ENCODE results near the gene NIPAL4. TPM values are rescaled to one million over a fixed set of nuclear protein-coding genes. Genes with fewer than 3 reads are reported as not detected.

Gene NIPAL4
- total and polyA plus RNA-seq, 2 donors (not counting 3 experiments of a cell fraction or from before 2014, with no cell fraction given), result not detected

GRCh38 chr5:157520911-157521703 lies 61.1 kb downstream of the NIPAL4 start:
- Histone ChIP-seq H3K79me2 (ENCODE audit: control insufficient read depth, insufficient read depth, low read length) (no peaks in the 10 kb centered on the region), H3K4me3 (replicated peaks in 1 of 3; ENCODE audit: insufficient read depth in 1 of 3, low read depth in 1 of 3, low read length in 3 of 3) (no peak overlapping the region), H3K36me3 (ENCODE audit: control insufficient read depth in 2 of 2, extremely low read depth in 1 of 2, insufficient read depth in 2 of 2, low read length in 2 of 2) (peaks cover 0 to 2% of the 10 kb centered on the region in 2 experiments), H3K27ac (ENCODE audit: insufficient read depth, low read depth, low read length) (no peak overlapping the region), H3K9me3 (replicated peaks; ENCODE audit: control insufficient read depth, insufficient read depth, low read length) (no peaks in the 10 kb centered on the region), H2AFZ (ENCODE audit: low read depth, low read length) (no peak overlapping the region), H3K9ac (replicated peaks; ENCODE audit: extremely low read depth, insufficient read depth, low read length) (no peak overlapping the region), H4K20me1 (replicated peaks; ENCODE audit: control insufficient read depth, extremely low read depth, insufficient read depth, low read length) (no peaks in the 10 kb centered on the region), H3K4me1 (ENCODE audit: control insufficient read depth, extremely low read depth, insufficient read depth, low read length) (peaks cover 6% of the 10 kb centered on the region), H3K9me1 (replicated peaks; ENCODE audit: control insufficient read depth, extremely low read depth, insufficient read depth, low read length) (no peaks in the 10 kb centered on the region), H3K27me3 (ENCODE audit: control insufficient read depth in 2 of 2, insufficient read depth in 2 of 2, low read length in 2 of 2) (no peaks in the 10 kb centered on the region), H3K4me2 (ENCODE audit: insufficient read depth, low read length) (no peak overlapping the region)
- CTCF ChIA-PET, result interaction anchor here (0.9 to 1.7 kb wide), 3 partner anchors 9 to 124 kb away, joined by 3 to 9 read pairs (median 5); no protein-coding TSS in a partner anchor
- no peak for TF ChIP-seq GATA2 (IDR thresholded peaks at IDR 0.05; ENCODE audit: insufficient read depth, insufficient read length, low read depth, low read length)
- peak; percentile 5 to 20 for TF ChIP-seq CTCF (IDR thresholded peaks at IDR 0.05; ENCODE audit: extremely low read depth in 1 of 2, insufficient read depth in 1 of 2, low read depth in 1 of 2, low read length in 2 of 2)
- TF ChIP-seq FOS (IDR thresholded peaks at IDR 0.05; ENCODE audit: borderline replicate concordance, insufficient read depth, low read length), result peak; percentile 41
- FAIRE-seq (no peak), DNase-seq (ENCODE audit: low read depth, low spot score) (no peak)
- POLR2A ChIA-PET, result interaction anchor here (0.7 kb wide), 1 partner anchor 14 kb away, joined by 3 read pairs; no protein-coding TSS in a partner anchor
- dilution Hi-C loops (cut with MboI; ENCODE audit: extremely low pct_ligation_motif_present, low sequenced_read_pairs) (no loop called here), intact Hi-C loops (cut with micrococcal nuclease) (no loop called here)
- BruUV-seq (replicated peaks), result no TSS peak

- FAIRE-seq (no peak), DNase-seq (ENCODE audit: low read depth, low spot score) (no peak)
- POLR2A ChIA-PET, result no interaction called here
- Histone ChIP-seq H3K9me1 (replicated peaks; ENCODE audit: control insufficient read depth, extremely low read depth, insufficient read depth, low read length) (no peaks in the 10 kb centered on the region), H3K9me3 (replicated peaks; ENCODE audit: control insufficient read depth, insufficient read depth, low read length) (no peaks in the 10 kb centered on the region), H3K36me3 (ENCODE audit: control insufficient read depth in 2 of 2, extremely low read depth in 1 of 2, insufficient read depth in 2 of 2, low read length in 2 of 2) (peaks cover 0 to 2% of the 10 kb centered on the region in 2 experiments), H4K20me1 (replicated peaks; ENCODE audit: control insufficient read depth, extremely low read depth, insufficient read depth, low read length) (no peaks in the 10 kb centered on the region), H3K4me2 (ENCODE audit: insufficient read depth, low read length) (no peak overlapping the region), H3K4me1 (ENCODE audit: control insufficient read depth, extremely low read depth, insufficient read depth, low read length) (peaks cover 6% of the 10 kb centered on the region), H3K27ac (ENCODE audit: insufficient read depth, low read depth, low read length) (no peak overlapping the region), H2AFZ (ENCODE audit: low read depth, low read length) (no peak overlapping the region), H3K79me2 (ENCODE audit: control insufficient read depth, insufficient read depth, low read length) (no peaks in the 10 kb centered on the region), H3K27me3 (ENCODE audit: control insufficient read depth in 2 of 2, insufficient read depth in 2 of 2, low read length in 2 of 2) (no peaks in the 10 kb centered on the region), H3K4me3 (replicated peaks in 1 of 3; ENCODE audit: insufficient read depth in 1 of 3, low read depth in 1 of 3, low read length in 3 of 3) (no peak overlapping the region), H3K9ac (replicated peaks; ENCODE audit: extremely low read depth, insufficient read depth, low read length) (no peak overlapping the region)
- intact Hi-C loops (cut with micrococcal nuclease), result no loop called here
- dilution Hi-C loops (cut with MboI; ENCODE audit: extremely low pct_ligation_motif_present, low sequenced_read_pairs), result no loop called here
- CTCF ChIA-PET, result interaction anchor here (0.9 to 1.7 kb wide), 3 partner anchors 10 to 123 kb away, joined by 3 to 9 read pairs (median 5); no protein-coding TSS in a partner anchor
- BruUV-seq (replicated peaks), result no TSS peak
- TF ChIP-seq MAX (IDR thresholded peaks at IDR 0.05; ENCODE audit: insufficient read depth, insufficient read length) (no peak), JUN (IDR thresholded peaks at IDR 0.05; ENCODE audit: borderline replicate concordance, insufficient read depth, insufficient read length, low read depth) (no peak), FOS (IDR thresholded peaks at IDR 0.05; ENCODE audit: borderline replicate concordance, insufficient read depth, low read length) (no peak), GATA2 (IDR thresholded peaks at IDR 0.05; ENCODE audit: insufficient read depth, insufficient read length, low read depth, low read length) (peak; percentile 54), CTCF (IDR thresholded peaks at IDR 0.05; ENCODE audit: extremely low read depth in 1 of 2, insufficient read depth in 1 of 2, low read depth in 1 of 2, low read length in 2 of 2) (no peak)
Measured at GRCh38 chr5:157521704-157522029, 61.7 kb downstream of the NIPAL4 start.

Measured in endothelial cell of umbilical vein (primary cell).